ENCODE measurements around the gene RFLNA.

DNA sequence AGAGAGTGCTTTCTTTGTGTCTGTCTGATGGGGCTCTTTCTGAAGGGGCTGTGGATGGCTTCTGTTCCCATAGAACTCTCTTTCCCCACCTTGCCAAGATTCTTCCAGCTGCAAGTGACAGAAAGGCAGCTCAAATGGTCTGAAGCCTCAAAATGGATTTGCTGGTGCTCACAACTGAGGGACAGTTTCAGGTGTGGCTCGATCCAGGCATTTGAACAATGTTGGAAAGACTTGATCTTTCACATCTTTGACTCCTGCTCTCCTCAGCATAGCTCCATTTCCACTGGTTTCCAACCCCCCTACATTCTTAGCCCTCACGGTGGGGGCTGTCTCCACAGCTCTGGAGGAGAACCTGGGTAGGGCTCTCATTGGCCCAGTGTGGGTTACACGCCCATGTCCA lies 15.9 kb downstream of the RFLNA start:
- TF ChIP-seq POLR2A (IDR thresholded peaks at IDR 0.05) = no peak
- TF ChIP-seq, protein P1, sequence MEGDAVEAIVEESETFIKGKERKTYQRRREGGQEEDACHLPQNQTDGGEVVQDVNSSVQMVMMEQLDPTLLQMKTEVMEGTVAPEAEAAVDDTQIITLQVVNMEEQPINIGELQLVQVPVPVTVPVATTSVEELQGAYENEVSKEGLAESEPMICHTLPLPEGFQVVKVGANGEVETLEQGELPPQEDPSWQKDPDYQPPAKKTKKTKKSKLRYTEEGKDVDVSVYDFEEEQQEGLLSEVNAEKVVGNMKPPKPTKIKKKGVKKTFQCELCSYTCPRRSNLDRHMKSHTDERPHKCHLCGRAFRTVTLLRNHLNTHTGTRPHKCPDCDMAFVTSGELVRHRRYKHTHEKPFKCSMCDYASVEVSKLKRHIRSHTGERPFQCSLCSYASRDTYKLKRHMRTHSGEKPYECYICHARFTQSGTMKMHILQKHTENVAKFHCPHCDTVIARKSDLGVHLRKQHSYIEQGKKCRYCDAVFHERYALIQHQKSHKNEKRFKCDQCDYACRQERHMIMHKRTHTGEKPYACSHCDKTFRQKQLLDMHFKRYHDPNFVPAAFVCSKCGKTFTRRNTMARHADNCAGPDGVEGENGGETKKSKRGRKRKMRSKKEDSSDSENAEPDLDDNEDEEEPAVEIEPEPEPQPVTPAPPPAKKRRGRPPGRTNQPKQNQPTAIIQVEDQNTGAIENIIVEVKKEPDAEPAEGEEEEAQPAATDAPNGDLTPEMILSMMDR (IDR thresholded peaks at IDR 0.05) = no peak

Measured in prostate gland (tissue), 2 donors.